RWPE2 (cell line): ENCODE data around the gene SPAG8.

Experiments used
- ATAC-seq: fragments of 200-7000 bp; cut with Tn5 transposase; 3 replicates; pipeline ENCODE4 v1.9.1; 2021; ENCODE audit warnings: low read depth
- DNase-seq: peaks from one replicate; pipeline ENCODE4 v3.0.0-alpha.2; 2020; ENCODE audit warnings: low spot score
- H3K27ac ChIP-seq: fragments of 450-650 bp; 2 replicates; pipeline ENCODE4 v1.5.1; 2017; ENCODE audit warnings: mild to moderate bottlenecking; ENCODE audit not compliant: poor library complexity, severe bottlenecking
- H3K27me3 ChIP-seq: fragments of 250-450 bp; sonication (Bioruptor Pico); 2 replicates; pipeline ENCODE4 v1.5.1; 2021; ENCODE audit warnings: mild to moderate bottlenecking, moderate library complexity; ENCODE audit not compliant: insufficient read depth, poor library complexity, severe bottlenecking
- H3K36me3 ChIP-seq: fragments of 250-450 bp; sonication (Bioruptor Pico); 2 replicates; pipeline ENCODE4 v1.5.1; 2020; ENCODE audit warnings: low read depth, mild to moderate bottlenecking, moderate library complexity
- H3K4me1 ChIP-seq: fragments of 250-450 bp; sonication (Bioruptor Pico); 2 replicates; pipeline ENCODE4 v1.5.1; 2021; ENCODE audit warnings: mild to moderate bottlenecking, moderate library complexity; ENCODE audit not compliant: insufficient read depth, poor library complexity, severe bottlenecking
- H3K4me3 ChIP-seq: fragments of 250-450 bp; sonication (Bioruptor Pico); 2 replicates; pipeline ENCODE4 v1.5.1; 2021; ENCODE audit warnings: mild to moderate bottlenecking, moderate library complexity; ENCODE audit not compliant: severe bottlenecking
- H3K9me3 ChIP-seq: fragments of 250-450 bp; sonication (Bioruptor Pico); 2 replicates; pipeline ENCODE4 v1.5.1; 2021; ENCODE audit warnings: mild to moderate bottlenecking, moderate library complexity; ENCODE audit not compliant: severe bottlenecking
- TF ChIP-seq, protein P1 (sequence below): fragments of 450-650 bp; IDR thresholded peaks from one replicate; pipeline ENCODE4 v1.5.1; 2017; ENCODE audit warnings: mild to moderate bottlenecking, moderate library complexity; ENCODE audit not compliant: poor library complexity, severe bottlenecking

SPAG8 gene

DNA sequence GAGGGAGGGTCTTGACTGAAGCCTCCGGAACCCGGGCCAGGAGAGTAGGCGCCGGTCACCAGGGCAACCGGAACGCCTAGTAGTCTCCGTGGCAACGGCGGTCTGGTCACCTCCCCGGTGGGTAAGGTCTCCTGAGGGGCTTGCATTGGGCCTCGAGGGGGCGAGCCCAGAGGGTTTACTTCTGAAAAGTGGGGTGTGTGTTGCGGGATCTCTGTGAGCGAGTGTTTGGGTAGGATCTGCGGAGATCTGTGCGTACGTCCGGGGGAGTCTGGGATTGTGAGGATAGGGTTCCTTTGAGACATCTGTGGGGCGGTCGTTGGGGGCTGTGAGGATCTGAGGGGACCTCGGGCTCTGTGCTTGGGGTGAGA, 16.6 kb upstream of the SPAG8 start, which contains the start of gene FAM221B:
TSS of gene FAM221B (minus strand) at position 17 of the 368 bp plus-strand sequence. CDS start 2,571 bp downstream, outside the sequence.
- H3K27ac ChIP-seq = peak within 1 kb of the TSS; percentile 23
- H3K27me3 ChIP-seq = no peaks in the 10 kb centered on the region
- ATAC-seq (peak; percentile 15), DNase-seq (no peak)
- peak within 1 kb of the TSS; percentile 67 for H3K4me3 ChIP-seq
- H3K36me3 ChIP-seq = no peaks in the 10 kb centered on the region
- H3K9me3 ChIP-seq = no peaks in the 10 kb centered on the region
- TF ChIP-seq, protein P1, sequence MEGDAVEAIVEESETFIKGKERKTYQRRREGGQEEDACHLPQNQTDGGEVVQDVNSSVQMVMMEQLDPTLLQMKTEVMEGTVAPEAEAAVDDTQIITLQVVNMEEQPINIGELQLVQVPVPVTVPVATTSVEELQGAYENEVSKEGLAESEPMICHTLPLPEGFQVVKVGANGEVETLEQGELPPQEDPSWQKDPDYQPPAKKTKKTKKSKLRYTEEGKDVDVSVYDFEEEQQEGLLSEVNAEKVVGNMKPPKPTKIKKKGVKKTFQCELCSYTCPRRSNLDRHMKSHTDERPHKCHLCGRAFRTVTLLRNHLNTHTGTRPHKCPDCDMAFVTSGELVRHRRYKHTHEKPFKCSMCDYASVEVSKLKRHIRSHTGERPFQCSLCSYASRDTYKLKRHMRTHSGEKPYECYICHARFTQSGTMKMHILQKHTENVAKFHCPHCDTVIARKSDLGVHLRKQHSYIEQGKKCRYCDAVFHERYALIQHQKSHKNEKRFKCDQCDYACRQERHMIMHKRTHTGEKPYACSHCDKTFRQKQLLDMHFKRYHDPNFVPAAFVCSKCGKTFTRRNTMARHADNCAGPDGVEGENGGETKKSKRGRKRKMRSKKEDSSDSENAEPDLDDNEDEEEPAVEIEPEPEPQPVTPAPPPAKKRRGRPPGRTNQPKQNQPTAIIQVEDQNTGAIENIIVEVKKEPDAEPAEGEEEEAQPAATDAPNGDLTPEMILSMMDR = no peak
- peaks cover 3% of the 10 kb centered on the region for H3K4me1 ChIP-seq

DNA sequence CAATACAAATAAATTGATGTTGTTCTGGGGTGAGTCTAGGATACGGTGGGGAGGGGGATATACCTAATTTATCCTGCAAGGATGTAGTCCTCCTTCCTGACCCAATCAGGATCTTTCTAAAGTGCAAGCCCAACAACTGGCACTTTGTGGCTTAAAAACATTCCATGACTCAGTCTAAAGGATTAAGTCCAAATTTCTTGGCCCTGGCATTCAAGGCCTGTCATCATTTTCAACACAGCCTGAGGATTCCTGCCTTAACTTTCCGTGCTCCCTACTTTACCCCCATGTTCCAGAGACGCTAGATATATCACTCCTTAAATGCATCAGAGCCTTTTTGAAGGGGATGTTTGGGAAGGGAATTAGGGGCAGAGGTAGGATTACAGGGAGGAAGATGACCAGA, 15.4 kb upstream of the SPAG8 start:
- no peak for DNase-seq
- peaks cover 3% of the 10 kb centered on the region for H3K4me1 ChIP-seq
- no peaks in the 10 kb centered on the region for H3K27me3 ChIP-seq
- no peaks in the 10 kb centered on the region for H3K36me3 ChIP-seq
- H3K27ac ChIP-seq = no peak overlapping the region
- H3K4me3 ChIP-seq = no peak overlapping the region
- no peaks in the 10 kb centered on the region for H3K9me3 ChIP-seq
- TF ChIP-seq, protein P1 = no peak
- ATAC-seq = no peak

DNA sequence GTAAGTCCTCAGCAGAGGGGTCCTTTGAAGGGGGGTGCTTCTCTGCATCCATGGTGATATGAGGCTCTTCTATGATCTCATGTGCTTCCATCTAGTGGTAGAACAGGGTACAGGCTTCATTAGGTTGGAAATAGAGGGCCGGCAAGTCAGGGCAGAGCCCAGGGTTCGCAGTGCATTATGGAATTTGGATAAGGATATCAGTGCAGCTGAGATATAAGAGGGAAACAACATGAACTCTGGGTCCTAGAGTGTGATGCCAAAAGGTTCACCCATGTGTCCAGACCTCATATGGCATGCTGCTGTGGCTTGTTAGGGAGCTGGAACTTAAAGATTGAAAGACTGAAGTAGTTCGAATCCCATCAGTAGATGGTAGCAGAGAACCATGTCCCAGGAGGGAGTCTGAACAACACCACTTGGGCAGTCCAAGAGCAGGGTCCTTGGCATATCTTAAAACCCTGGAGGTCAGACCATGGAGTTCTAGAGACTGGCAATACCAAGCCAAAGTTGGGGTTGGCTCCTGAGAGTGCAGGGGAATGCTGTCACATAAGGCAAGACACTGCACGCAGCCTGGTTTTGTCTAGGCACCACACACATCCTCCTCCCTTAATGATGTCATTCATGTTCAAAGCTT, 14.1 kb upstream of the SPAG8 start:
- DNase-seq (no peak), ATAC-seq (peak; percentile 59)
- Histone ChIP-seq H3K27me3 (no peaks in the 10 kb centered on the region), H3K4me1 (peaks cover 3% of the 10 kb centered on the region), H3K4me3 (no peak overlapping the region), H3K36me3 (no peaks in the 10 kb centered on the region), H3K9me3 (no peaks in the 10 kb centered on the region), H3K27ac (no peak overlapping the region)
- TF ChIP-seq, protein P1 = peak; percentile 85

DNA sequence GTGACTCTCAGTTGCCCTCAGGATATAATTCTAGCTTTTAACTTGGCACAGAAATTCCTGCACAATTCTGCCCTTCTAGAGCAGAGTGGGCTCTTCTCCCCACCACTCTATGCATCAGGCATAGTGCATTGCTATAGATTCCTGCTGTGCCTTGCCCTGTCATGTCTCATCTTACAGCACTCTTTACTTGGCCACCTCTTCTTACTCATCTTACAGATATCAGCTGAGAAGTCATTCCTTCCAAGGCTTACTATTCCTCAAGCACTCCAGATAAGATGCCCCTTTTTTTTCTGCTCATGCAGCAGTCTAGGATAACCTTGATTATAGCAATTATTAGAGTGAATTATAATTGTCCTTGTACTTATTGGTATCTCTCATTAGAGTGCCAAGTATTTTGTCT, 10.9 kb upstream of the SPAG8 start:
- TF ChIP-seq, protein P1 = no peak
- ATAC-seq (no peak), DNase-seq (peak; percentile 4)
- H3K27ac ChIP-seq = no peak overlapping the region
- no peaks in the 10 kb centered on the region for H3K27me3 ChIP-seq
- H3K9me3 ChIP-seq = no peaks in the 10 kb centered on the region
- no peak overlapping the region for H3K4me3 ChIP-seq
- no peaks in the 10 kb centered on the region for H3K4me1 ChIP-seq
- H3K36me3 ChIP-seq = no peaks in the 10 kb centered on the region

DNA sequence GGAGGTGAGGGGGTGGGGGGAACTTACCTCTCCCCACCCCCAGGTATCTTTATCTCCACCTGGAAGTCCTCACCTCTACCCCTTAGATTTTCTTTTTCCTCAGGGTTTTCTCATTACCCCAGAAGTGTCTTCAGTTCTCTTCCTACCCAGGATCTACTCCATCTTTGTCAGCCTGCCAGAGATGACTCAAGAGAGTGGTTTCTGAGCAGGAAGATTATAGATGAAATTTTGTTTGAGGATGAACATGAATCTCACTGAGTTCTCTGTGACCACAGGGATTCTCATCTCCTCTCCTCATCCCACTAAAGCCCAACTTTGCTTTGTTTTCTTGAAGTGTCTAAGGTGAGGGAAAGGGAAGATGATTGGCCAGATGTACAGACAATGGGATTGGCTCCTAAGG, 8.0 kb upstream of the SPAG8 start:
- ATAC-seq (no peak), DNase-seq (no peak)
- H3K36me3 ChIP-seq = no peaks in the 10 kb centered on the region
- TF ChIP-seq, protein P1 = no peak
- H3K27ac ChIP-seq = no peak overlapping the region
- H3K4me3 ChIP-seq = no peak overlapping the region
- no peaks in the 10 kb centered on the region for H3K4me1 ChIP-seq
- no peaks in the 10 kb centered on the region for H3K27me3 ChIP-seq
- no peaks in the 10 kb centered on the region for H3K9me3 ChIP-seq
